Measurements from ENCODE around the gene SCUBE2. TPM values are rescaled to one million over a fixed set of nuclear protein-coding genes. Genes with fewer than 3 reads are reported as not detected.

The SCUBE2 gene
- total RNA-seq, 3 donors from 2014 or later (not counting 1 experiment from before 2014, with no cell fraction given): not detected

- Histone ChIP-seq H3K27ac (ENCODE audit: low read length) (no peak overlapping the region), H3K4me3 (ENCODE audit: low read length) (no peak overlapping the region), H3K9me3 (ENCODE audit: control insufficient read depth, insufficient read depth, low read length) (no peaks in the 10 kb centered on the region), H3K27me3 (ENCODE audit: control insufficient read depth, insufficient read depth, low read length) (no peaks in the 10 kb centered on the region), H3K4me1 (ENCODE audit: control insufficient read depth, insufficient read depth, low read length) (no peaks in the 10 kb centered on the region), H3K36me3 (ENCODE audit: control insufficient read depth, insufficient read depth, low read length) (peaks cover 16% of the 10 kb centered on the region)
- Mint-ChIP-seq H3K27me3 (ENCODE audit: low read depth in 2 of 2) (no peaks in the 10 kb centered on the region), H3K4me1 (peaks cover 0 to 6% of the 10 kb centered on the region in 2 donors), H3K27ac (no peak overlapping the region), H3K9me3 (no peaks in the 10 kb centered on the region), H3K4me3 (no peak overlapping the region), H3K36me3 (no peaks in the 10 kb centered on the region)
- TF ChIP-seq, protein P1, sequence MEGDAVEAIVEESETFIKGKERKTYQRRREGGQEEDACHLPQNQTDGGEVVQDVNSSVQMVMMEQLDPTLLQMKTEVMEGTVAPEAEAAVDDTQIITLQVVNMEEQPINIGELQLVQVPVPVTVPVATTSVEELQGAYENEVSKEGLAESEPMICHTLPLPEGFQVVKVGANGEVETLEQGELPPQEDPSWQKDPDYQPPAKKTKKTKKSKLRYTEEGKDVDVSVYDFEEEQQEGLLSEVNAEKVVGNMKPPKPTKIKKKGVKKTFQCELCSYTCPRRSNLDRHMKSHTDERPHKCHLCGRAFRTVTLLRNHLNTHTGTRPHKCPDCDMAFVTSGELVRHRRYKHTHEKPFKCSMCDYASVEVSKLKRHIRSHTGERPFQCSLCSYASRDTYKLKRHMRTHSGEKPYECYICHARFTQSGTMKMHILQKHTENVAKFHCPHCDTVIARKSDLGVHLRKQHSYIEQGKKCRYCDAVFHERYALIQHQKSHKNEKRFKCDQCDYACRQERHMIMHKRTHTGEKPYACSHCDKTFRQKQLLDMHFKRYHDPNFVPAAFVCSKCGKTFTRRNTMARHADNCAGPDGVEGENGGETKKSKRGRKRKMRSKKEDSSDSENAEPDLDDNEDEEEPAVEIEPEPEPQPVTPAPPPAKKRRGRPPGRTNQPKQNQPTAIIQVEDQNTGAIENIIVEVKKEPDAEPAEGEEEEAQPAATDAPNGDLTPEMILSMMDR (IDR thresholded peaks at IDR 0.05): no peak
- DNase-seq: no peak
- ATAC-seq: no peak
- intact Hi-C loops (cut with micrococcal nuclease): loop anchor here (2.0 to 5.0 kb wide), 2 partner anchors 119 to 222 kb away; no protein-coding TSS in a partner anchor
- WGBS (ENCODE audit: insufficient coverage): 84% methylated on average over 2 of the region's 2 CpGs
These were observed 45.3 kb upstream of the SCUBE2 start for GRCh38 chr11:9136741-9137140.

DNA sequence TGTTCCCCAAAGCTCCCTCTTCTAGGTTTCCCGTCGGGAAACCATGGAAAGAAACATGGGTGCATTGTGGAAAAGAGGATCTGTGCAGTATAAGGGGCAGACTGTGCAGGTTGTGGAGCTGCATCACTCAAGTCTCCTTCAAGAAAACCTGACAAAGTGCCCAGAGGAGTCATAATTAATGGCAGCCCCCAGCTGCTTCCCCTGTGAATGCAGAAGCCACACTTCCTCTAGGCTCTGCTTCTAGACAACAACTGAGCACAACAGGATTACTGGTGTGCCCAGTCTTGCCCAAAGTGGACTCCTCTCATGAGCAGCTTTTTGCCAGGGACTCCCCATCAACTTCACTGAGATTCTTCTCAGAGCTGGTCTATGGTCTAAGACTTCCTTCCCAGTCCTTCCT, 42.6 kb upstream of the SCUBE2 start:
- intact Hi-C loops (cut with micrococcal nuclease): no loop called here
- H3K4me1 ChIP-seq (ENCODE audit: control insufficient read depth, insufficient read depth, low read length): no peaks in the 10 kb centered on the region
- TF ChIP-seq, protein P1 (IDR thresholded peaks at IDR 0.05): no peak
- H3K4me3 ChIP-seq (ENCODE audit: low read length): no peak overlapping the region
- no peak overlapping the region for H3K27ac Mint-ChIP-seq
- H3K9me3 ChIP-seq (ENCODE audit: control insufficient read depth, insufficient read depth, low read length): no peaks in the 10 kb centered on the region
- no peak overlapping the region for H3K4me3 Mint-ChIP-seq
- H3K4me1 Mint-ChIP-seq: peaks cover 0 to 6% of the 10 kb centered on the region in 2 donors
- no peaks in the 10 kb centered on the region for H3K9me3 Mint-ChIP-seq
- DNase-seq: no peak
- H3K36me3 ChIP-seq (ENCODE audit: control insufficient read depth, insufficient read depth, low read length): peaks cover 1% of the 10 kb centered on the region
- 94% methylated on average over 2 of the region's 2 CpGs for WGBS (ENCODE audit: insufficient coverage)
- no peak for ATAC-seq
- no peaks in the 10 kb centered on the region for H3K27me3 ChIP-seq (ENCODE audit: control insufficient read depth, insufficient read depth, low read length)
- no peaks in the 10 kb centered on the region for H3K27me3 Mint-ChIP-seq (ENCODE audit: low read depth in 2 of 2)
- H3K36me3 Mint-ChIP-seq: no peaks in the 10 kb centered on the region
- H3K27ac ChIP-seq (ENCODE audit: low read length): no peak overlapping the region

DNA sequence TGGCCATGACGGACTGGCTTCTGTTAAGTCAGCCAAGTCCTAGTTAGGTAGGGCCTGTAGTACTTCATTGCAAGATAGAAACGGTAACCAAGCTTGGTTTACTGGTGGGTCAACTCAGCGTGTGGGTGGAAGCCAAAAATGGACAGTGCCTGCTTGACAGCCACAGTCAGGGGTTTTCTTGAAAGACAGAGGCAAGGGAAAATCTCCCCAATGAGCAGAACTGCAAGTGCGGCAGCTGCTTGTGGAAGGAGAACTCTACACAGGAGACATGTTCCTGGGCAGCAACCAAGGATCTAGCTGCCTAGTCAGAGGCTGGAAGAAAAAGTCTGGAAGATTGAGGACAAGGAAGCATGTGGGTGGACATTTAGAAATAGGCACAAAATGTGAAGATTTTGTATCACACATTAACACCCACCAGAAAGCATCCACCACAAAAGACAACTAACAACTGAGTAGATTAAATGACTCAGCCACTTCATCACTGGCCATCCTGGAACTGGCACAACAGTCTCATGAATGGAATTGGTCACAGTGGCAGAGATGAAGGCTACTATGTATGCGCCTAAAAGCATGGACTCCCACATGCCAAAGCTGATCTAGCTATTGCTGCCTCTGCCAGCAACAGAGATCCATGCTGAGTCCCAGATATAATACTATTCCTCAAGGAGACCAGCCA, 40.9 kb upstream of the SCUBE2 start:
- Mint-ChIP-seq H3K27me3 (ENCODE audit: low read depth in 2 of 2) (no peaks in the 10 kb centered on the region), H3K27ac (no peak overlapping the region), H3K4me1 (no peaks in the 10 kb centered on the region), H3K36me3 (no peaks in the 10 kb centered on the region), H3K4me3 (no peak overlapping the region), H3K9me3 (no peaks in the 10 kb centered on the region)
- Histone ChIP-seq H3K36me3 (ENCODE audit: control insufficient read depth, insufficient read depth, low read length) (no peaks in the 10 kb centered on the region), H3K27ac (ENCODE audit: low read length) (no peak overlapping the region), H3K4me1 (ENCODE audit: control insufficient read depth, insufficient read depth, low read length) (no peaks in the 10 kb centered on the region), H3K4me3 (ENCODE audit: low read length) (no peak overlapping the region), H3K27me3 (ENCODE audit: control insufficient read depth, insufficient read depth, low read length) (no peaks in the 10 kb centered on the region), H3K9me3 (ENCODE audit: control insufficient read depth, insufficient read depth, low read length) (no peaks in the 10 kb centered on the region)
- TF ChIP-seq, protein P1 (IDR thresholded peaks at IDR 0.05): no peak
- WGBS (ENCODE audit: insufficient coverage): 89% methylated on average over 5 of the region's 5 CpGs
- DNase-seq: no peak
- no peak for ATAC-seq
- intact Hi-C loops (cut with micrococcal nuclease): no loop called here

GRCh38 chr11:9130297-9130696, 38.9 kb upstream of the SCUBE2 start:
- no peak overlapping the region for H3K4me3 ChIP-seq (ENCODE audit: low read length)
- intact Hi-C loops (cut with micrococcal nuclease): no loop called here
- no peak for ATAC-seq
- 93% methylated on average over 1 of the region's 1 CpG for WGBS (ENCODE audit: insufficient coverage)
- TF ChIP-seq, protein P1 (IDR thresholded peaks at IDR 0.05): no peak
- H3K9me3 ChIP-seq (ENCODE audit: control insufficient read depth, insufficient read depth, low read length): no peaks in the 10 kb centered on the region
- DNase-seq: no peak
- Mint-ChIP-seq H3K36me3 (no peaks in the 10 kb centered on the region), H3K4me3 (no peak overlapping the region), H3K9me3 (no peaks in the 10 kb centered on the region), H3K27ac (no peak overlapping the region), H3K4me1 (no peaks in the 10 kb centered on the region), H3K27me3 (ENCODE audit: low read depth in 2 of 2) (no peaks in the 10 kb centered on the region)
- no peaks in the 10 kb centered on the region for H3K27me3 ChIP-seq (ENCODE audit: control insufficient read depth, insufficient read depth, low read length)
- H3K36me3 ChIP-seq (ENCODE audit: control insufficient read depth, insufficient read depth, low read length): no peaks in the 10 kb centered on the region
- no peak overlapping the region for H3K27ac ChIP-seq (ENCODE audit: low read length)
- H3K4me1 ChIP-seq (ENCODE audit: control insufficient read depth, insufficient read depth, low read length): no peaks in the 10 kb centered on the region

Measured in natural killer cell (primary cell).